Thymus (tissue), 11 donors: ENCODE results near the gene TEX19. TPM values are rescaled to one million over a fixed set of nuclear protein-coding genes. Genes with fewer than 3 reads are reported as not detected.

Experiments used
- DNase-seq, 9 donors: peaks; one replicate each; pipeline ENCODE4 v3.0.0-alpha.2; 2013; ENCODE audit warnings: low spot score in 9 of 9, low read depth in 6 of 9, missing footprints in 1 of 9
- H3K27ac ChIP-seq, 2 donors: one replicate each; pipeline ENCODE4 v1.5.1; 2013; ENCODE audit warnings: control low read depth in 1 of 2, low read depth in 1 of 2, low read length in 1 of 2, mild to moderate bottlenecking in 1 of 2, moderate library complexity in 1 of 2
- H3K27me3 ChIP-seq, 2 donors: one replicate each; pipeline ENCODE4 v1.5.1; 2013; ENCODE audit warnings: low read length in 1 of 2; ENCODE audit not compliant: control insufficient read depth in 2 of 2, insufficient read depth in 1 of 2
- H3K36me3 ChIP-seq, 2 donors: one replicate each; pipeline ENCODE4 v1.5.1; 2013; ENCODE audit warnings: low read length in 1 of 2, mild to moderate bottlenecking in 1 of 2, moderate library complexity in 1 of 2; ENCODE audit not compliant: control insufficient read depth in 2 of 2, insufficient read depth in 2 of 2
- H3K4me1 ChIP-seq, 2 donors: one replicate each; pipeline ENCODE4 v1.5.1; 2013; ENCODE audit warnings: low read length in 2 of 2; ENCODE audit not compliant: control insufficient read depth in 2 of 2, insufficient read depth in 2 of 2
- H3K4me3 ChIP-seq, 2 donors: one replicate each; pipeline ENCODE4 v1.5.1; 2013; ENCODE audit warnings: low read length in 2 of 2, control low read depth in 1 of 2, mild to moderate bottlenecking in 1 of 2
- H3K9me3 ChIP-seq, 2 donors: one replicate each; pipeline ENCODE4 v1.5.1; 2013; ENCODE audit warnings: low read length in 1 of 2, mild to moderate bottlenecking in 1 of 2; ENCODE audit not compliant: control insufficient read depth in 2 of 2, insufficient read depth in 1 of 2
- WGBS: extraction: QIAGEN DNeasy Blood & Tissue Kit; methylation state at CpG from one replicate; pipeline ENCODE4 v1.1.7; 2013; 5-methylcytosine and 5-hydroxymethylcytosine counted together
- polyA plus RNA-seq: library from polyadenylated mRNA; stranded (reverse); fragments of 200-250 nt; gene quantifications from one replicate; pipeline ENCODE4 v1.2.3, GENCODE V29; 2013
- total RNA-seq: library from RNA; stranded (reverse); fragments of 120-200 nt; gene quantifications from one replicate; pipeline ENCODE4 v1.2.4, GENCODE V29; 2013
- donor health status: healthy.

TEX19 gene
- total and polyA plus RNA-seq, 2 donors, result 0.02 to 0.57 TPM

DNA sequence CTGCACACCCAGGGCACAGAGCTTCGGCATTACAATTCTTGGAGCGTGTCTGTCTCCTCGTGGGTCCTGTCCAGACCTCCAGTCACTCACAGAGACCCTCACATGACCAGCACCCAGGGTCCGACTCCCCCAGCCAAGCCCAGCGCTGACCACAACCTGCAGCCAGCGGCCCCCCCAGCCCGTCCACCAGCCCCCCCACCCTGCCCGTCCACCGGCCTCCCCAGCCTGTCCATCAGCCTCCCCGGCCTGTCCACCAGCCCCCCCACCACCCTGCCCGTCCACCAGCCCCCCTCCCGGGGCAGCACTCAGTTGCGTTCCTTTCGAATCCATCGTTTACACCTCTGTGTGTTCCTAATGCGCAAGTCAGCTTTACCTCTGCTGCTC lies 31.3 kb upstream of the TEX19 start:
- peaks cover 15 to 31% of the 10 kb centered on the region in 2 donors for H3K27me3 ChIP-seq
- no peaks in the 10 kb centered on the region for H3K9me3 ChIP-seq
- DNase-seq, result no peak
- peaks cover 3 to 21% of the 10 kb centered on the region in 2 donors for H3K4me1 ChIP-seq
- H3K4me3 ChIP-seq, result no peak overlapping the region
- WGBS, result 94% methylated on average over 16 of the region's 16 CpGs
- no peak overlapping the region for H3K27ac ChIP-seq
- H3K36me3 ChIP-seq, result no peaks in the 10 kb centered on the region

DNA sequence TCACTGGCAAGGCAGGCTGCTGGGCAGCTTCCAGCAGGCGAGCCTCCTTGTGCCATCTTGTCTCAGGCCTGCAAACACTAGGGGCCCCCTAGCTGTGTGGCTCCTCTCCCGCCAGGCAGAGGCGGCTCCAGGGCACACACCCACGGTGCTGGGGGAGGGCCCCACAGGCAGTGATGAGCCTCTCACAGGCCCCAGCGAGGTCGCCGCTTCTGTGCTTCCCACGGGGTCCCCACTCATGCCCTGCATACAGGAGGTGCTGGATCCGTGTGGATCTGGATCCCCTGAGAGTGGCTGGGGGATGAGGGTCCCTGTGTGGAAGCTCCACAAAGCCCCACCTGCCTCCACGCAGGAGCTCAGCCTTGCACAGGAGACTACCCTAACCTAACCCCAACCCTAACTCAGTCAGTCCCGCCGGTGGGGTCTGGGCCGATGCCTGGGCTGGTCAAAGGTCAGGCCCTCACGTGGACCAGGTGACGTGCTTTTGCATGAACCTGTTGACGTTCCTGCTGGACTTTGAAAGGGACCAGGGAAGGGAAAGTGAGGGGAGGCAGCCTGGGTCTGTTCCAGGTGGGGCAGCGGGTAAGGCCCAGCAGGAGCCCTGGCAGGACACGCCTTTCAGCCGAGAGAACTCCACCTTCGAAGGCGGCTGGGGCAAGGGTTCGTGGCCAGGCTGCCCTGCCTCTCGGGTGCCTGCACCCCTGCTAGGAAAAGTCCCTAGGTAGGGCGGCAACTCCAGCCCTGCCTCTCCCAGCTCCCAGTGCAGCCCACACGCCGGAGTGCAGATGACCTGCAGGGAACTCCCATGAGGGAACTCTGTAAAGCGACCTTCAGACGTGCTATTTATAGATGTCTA lies 30.7 kb upstream of the TEX19 start:
- peaks cover 20 to 37% of the 10 kb centered on the region in 2 donors for H3K27me3 ChIP-seq
- H3K4me1 ChIP-seq, result peaks cover 8 to 27% of the 10 kb centered on the region in 2 donors
- peaks cover 0 to 5% of the 10 kb centered on the region in 2 donors for H3K9me3 ChIP-seq
- no peak for DNase-seq
- H3K36me3 ChIP-seq, result no peaks in the 10 kb centered on the region
- H3K27ac ChIP-seq, result no peak overlapping the region
- H3K4me3 ChIP-seq, result no peak overlapping the region
- WGBS, result 92% methylated on average over 28 of the region's 28 CpGs

DNA sequence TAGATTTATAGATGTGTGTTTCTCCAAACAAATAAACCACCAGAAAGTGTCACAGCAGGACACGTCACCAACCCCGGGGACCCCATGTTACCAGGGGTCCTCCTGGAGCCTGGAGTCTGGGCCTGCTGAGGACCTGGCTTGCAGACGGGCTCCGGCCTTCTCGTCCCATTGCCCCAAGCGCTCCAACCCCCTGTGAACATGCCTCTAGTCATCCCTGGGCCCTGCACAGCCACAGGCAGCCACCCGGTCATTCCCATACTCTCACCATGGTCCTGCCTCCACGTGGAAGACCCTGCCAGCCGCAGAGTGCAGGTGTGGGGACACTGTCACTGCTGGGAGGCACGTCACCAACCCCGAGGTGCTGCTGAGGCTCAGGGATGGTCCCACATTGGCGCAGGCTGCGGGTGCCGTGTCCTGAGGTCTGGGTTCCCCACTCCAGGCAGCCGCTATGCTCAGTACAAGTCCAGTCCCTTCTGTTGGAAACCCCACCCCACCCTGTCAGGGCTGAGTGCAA lies 30.0 kb upstream of the TEX19 start:
- WGBS, result 93% methylated on average over 15 of the region's 15 CpGs
- no peak for DNase-seq
- H3K27me3 ChIP-seq, result peaks cover 26 to 44% of the 10 kb centered on the region in 2 donors
- no peak overlapping the region for H3K27ac ChIP-seq
- peaks cover 11 to 32% of the 10 kb centered on the region in 2 donors for H3K4me1 ChIP-seq
- H3K9me3 ChIP-seq, result peaks cover 0 to 10% of the 10 kb centered on the region in 2 donors
- no peaks in the 10 kb centered on the region for H3K36me3 ChIP-seq
- H3K4me3 ChIP-seq, result no peak overlapping the region

DNA sequence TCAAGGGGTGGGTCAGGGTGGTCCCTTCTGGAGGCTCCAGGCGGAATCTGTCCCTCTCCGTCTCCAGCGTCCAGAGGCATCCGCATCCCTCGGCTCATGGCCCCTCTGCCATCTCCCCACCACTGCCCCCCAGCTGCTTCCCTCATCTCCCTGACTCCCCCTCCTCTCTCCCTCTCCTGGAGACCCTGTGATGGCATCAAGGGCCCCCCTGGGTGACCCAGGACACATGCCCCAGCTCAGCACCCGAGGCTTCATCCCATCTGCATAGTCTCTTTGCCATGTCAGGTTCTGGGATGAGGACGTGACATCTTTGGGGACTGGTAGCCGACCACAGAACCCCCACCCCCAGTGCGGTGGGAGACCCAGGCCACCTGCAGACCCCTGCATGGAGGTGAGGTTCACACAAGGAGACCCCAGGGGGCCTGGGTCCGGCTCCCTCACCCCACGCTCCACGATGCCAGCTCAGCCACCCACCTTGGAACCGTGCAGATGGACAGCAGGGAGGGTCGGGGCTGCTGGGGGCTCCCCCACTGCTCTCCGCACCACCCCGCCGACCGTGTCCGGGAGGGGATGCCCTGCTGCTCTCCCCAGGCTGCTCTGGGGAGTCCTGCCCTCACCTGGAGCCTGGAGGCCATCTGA lies 29.2 kb upstream of the TEX19 start:
- DNase-seq, result no peak
- no peak overlapping the region for H3K4me3 ChIP-seq
- peaks cover 30 to 52% of the 10 kb centered on the region in 2 donors for H3K27me3 ChIP-seq
- no peaks in the 10 kb centered on the region for H3K36me3 ChIP-seq
- WGBS, result 90% methylated on average over 19 of the region's 19 CpGs
- H3K27ac ChIP-seq, result no peak overlapping the region
- H3K9me3 ChIP-seq, result peaks cover 0 to 10% of the 10 kb centered on the region in 2 donors
- H3K4me1 ChIP-seq, result peaks cover 18 to 37% of the 10 kb centered on the region in 2 donors

DNA sequence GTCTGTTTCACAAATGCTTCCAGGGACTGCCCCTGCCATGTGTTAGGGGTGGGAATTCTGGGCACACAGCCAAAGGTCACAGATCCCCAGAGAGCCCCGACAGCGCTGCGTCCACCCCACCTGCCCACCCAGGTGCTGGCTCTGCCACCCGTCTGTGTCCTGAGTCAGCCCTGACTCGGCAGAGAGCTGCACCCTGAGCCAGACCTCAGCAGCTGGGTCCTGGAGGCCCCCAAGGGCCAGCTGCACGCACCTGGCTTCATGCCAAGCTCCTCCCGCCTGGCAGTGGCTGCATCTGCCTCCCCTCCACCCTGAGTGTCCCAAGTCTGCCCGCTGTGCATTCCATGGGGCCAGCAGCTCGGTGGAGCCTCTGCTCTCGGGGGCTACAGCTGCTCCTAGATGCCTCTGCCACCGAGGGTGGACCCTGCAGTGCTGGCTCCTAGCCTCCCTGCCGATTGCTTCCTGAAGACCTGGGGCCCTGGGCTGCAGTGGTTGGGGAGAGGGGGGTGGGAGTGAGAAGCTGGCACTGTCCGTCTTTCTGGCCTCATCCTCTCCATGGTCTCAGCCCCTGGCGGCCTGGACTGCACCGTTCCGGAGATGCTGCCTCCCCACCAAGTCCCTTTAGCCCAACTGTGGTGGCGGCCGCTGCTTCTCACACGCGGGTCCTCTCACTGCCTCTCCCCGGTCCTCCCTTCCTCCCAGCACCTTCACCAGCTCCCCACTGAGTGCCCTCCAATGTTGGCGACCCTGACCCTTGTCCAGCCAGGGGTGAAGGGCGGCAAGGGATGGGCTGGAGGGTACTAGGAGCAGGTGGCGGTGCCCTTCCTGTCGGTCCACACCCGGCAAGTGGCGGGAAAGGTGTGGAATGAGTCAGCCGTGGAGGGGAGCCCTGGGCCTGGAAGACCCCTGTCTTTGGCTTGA lies 28.5 kb upstream of the TEX19 start:
- no peaks in the 10 kb centered on the region for H3K36me3 ChIP-seq
- H3K27ac ChIP-seq, result no peak overlapping the region
- H3K4me1 ChIP-seq, result peaks cover 23 to 44% of the 10 kb centered on the region in 2 donors
- no peak overlapping the region for H3K4me3 ChIP-seq
- WGBS, result 55% methylated on average over 28 of the region's 28 CpGs
- peaks cover 0 to 10% of the 10 kb centered on the region in 2 donors for H3K9me3 ChIP-seq
- H3K27me3 ChIP-seq, result peaks cover 30 to 54% of the 10 kb centered on the region in 2 donors
- no peak for DNase-seq

DNA sequence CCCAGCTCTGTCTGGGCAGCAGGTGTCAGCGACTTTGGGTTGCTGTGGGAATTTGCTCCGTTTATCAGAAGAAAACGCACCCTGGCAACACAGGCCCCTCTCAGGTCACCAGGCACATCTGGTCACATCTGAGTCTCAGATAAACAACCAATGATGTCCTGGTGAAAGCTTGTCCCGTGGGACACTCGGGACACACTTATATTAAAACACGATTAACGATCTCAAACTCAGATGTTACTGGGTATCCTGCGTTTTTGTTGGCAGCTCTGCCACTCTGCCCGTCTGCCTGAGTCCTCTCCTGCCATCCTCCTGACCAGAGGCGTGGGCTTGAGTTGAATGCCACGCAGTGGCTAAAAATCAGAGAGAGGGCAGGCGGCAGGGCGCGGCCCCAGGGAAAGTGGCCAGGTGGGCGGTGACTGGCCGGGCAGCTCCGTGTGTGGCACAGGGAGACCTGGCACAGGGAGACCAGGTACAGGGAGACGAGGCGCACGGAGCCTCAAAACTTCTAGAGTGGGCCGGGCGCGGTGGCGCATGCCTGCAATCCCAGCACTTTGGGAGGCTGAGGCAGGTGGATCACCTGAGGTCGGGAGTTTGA lies 27.6 kb upstream of the TEX19 start:
- 95% methylated on average over 25 of the region's 25 CpGs for WGBS
- H3K27ac ChIP-seq, result no peak overlapping the region
- no peak overlapping the region for H3K4me3 ChIP-seq
- H3K4me1 ChIP-seq, result peaks cover 23 to 50% of the 10 kb centered on the region in 2 donors
- no peak for DNase-seq
- H3K9me3 ChIP-seq, result peaks cover 0 to 10% of the 10 kb centered on the region in 2 donors
- no peaks in the 10 kb centered on the region for H3K36me3 ChIP-seq
- H3K27me3 ChIP-seq, result peaks cover 28 to 54% of the 10 kb centered on the region in 2 donors

DNA sequence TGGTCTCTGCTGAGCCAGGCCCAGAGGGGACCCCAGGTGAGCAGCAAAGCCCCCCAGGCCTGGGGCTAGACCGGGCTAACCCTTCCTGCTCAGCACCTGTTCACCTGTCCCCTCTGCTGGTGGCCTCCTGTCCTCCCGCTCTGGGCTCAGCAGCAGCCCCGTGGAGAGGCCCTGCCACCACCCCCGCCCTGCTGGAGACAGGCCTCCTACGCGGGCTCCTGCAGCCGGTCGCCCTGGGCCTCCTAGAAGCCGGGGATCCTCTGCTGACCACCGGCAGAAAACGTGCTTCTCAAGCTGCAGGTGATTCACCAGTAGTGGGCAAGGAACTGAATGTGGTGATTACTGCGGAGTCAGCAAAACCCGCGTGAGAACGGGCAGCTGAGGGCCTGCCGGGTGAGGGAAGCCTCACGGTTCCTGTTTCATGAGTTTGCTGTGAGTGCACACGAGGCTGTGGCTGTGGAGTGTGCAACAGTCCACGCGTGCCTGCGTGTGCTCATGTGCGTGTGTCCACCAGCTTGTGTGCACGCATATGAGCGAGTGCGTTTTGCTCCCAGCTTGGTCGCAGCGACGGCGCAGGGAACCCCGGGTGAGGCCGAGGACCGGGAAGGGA lies 26.3 kb upstream of the TEX19 start:
- Histone ChIP-seq H3K27me3 (peaks cover 28 to 54% of the 10 kb centered on the region in 2 donors), H3K4me3 (peak overlapping the region in 1 of 2 donors; percentile 47), H3K4me1 (peaks cover 23 to 56% of the 10 kb centered on the region in 2 donors), H3K9me3 (peaks cover 0 to 10% of the 10 kb centered on the region in 2 donors), H3K27ac (peak overlapping the region in 1 of 2 donors; percentile 1), H3K36me3 (no peaks in the 10 kb centered on the region)
- no peak for DNase-seq
- WGBS, result 22% methylated on average over 32 of the region's 32 CpGs
